ENCODE data around the gene PDPK1. TPM values are rescaled to one million over a fixed set of nuclear protein-coding genes. Genes with fewer than 3 reads are reported as not detected.
"Not testable (repeated sequence)": the region's sequence is repeated elsewhere in the genome, so short reads cannot be mapped to it uniquely, and the experiment has no call there.

PDPK1 gene
- total RNA-seq, 4 donors from 2014 or later, result 39.6 to 96.9 (median 69.5) TPM

- Histone ChIP-seq H3K4me3 (peak overlapping the region; percentile 41 to 63 (median 58)), H3K27ac (peak overlapping the region; percentile 96 to 98 (median 97)), H3K4me1 (peaks cover 7 to 27% (median 17%) of the 10 kb centered on the region in 4 donors), H3K36me3 (peaks cover 0 to 6% (median 2%) of the 10 kb centered on the region in 4 donors), H3K9me3 (no peaks in the 10 kb centered on the region), H3K27me3 (no peaks in the 10 kb centered on the region)
- intact Hi-C loops (cut with DNase I; ENCODE audit: low total_unique reads), result no loop called here
- DNase-seq, result peak; percentile 99
- TF ChIP-seq CTCF (IDR thresholded peaks at IDR 0.05), result no peak
- TF ChIP-seq POLR2A (IDR thresholded peaks at IDR 0.05), result peak; percentile 47
- TF ChIP-seq EP300 (IDR thresholded peaks at IDR 0.05; ENCODE audit: low read depth), result no peak
- peak; percentile 87 to 94 (median 90) for TF ChIP-seq POLR2AphosphoS5 (IDR thresholded peaks at IDR 0.05)
- WGBS, 2 donors (ENCODE audit: low coverage in 1 of 2), result 0 to 1% methylated on average over 2 to 73 of the region's 84 CpGs
- in situ Hi-C loops (cut with MboI; ENCODE audit: low pct_ligation_motif_present in 1 of 4, low pct_unique_long_range_greater_than_20kb in 1 of 4, low sequenced_read_pairs in 3 of 4), result no loop called here
Observed at GRCh38 chr16:2531696-2532493, 5.9 kb upstream of the PDPK1 start.

GRCh38 chr16:2532494-2533141 is 5.2 kb upstream of the PDPK1 start:
- peak; percentile 91 for DNase-seq
- WGBS, 2 donors (ENCODE audit: low coverage in 1 of 2), result 0 to 1% methylated on average over 3 to 37 of the region's 37 CpGs
- Histone ChIP-seq H3K9me3 (no peaks in the 10 kb centered on the region), H3K27ac (peak overlapping the region; percentile 96 to 98 (median 97)), H3K27me3 (no peaks in the 10 kb centered on the region), H3K36me3 (peaks cover 0 to 6% (median 2%) of the 10 kb centered on the region in 4 donors), H3K4me3 (peak overlapping the region; percentile 41 to 63 (median 52)), H3K4me1 (peaks cover 7 to 31% (median 20%) of the 10 kb centered on the region in 4 donors)
- intact Hi-C loops (cut with DNase I; ENCODE audit: low total_unique reads) (no loop called here), in situ Hi-C loops (cut with MboI; ENCODE audit: low pct_ligation_motif_present in 1 of 4, low pct_unique_long_range_greater_than_20kb in 1 of 4, low sequenced_read_pairs in 3 of 4) (no loop called here)
- peak; percentile 4 to 60 (median 7) for TF ChIP-seq POLR2AphosphoS5 (IDR thresholded peaks at IDR 0.05)
- no peak for TF ChIP-seq EP300 (IDR thresholded peaks at IDR 0.05; ENCODE audit: low read depth)
- TF ChIP-seq POLR2A (IDR thresholded peaks at IDR 0.05), result peak; percentile 71

GRCh38 chr16:2533142-2533755 is 4.6 kb upstream of the PDPK1 start:
- Histone ChIP-seq H3K4me1 (peaks cover 7 to 31% (median 20%) of the 10 kb centered on the region in 4 donors), H3K4me3 (peak overlapping the region in 3 of 4 donors; percentile 41 to 63 (median 63)), H3K27ac (peak overlapping the region; percentile 96 to 98 (median 97))
- DNase-seq; H3K27me3 ChIP-seq; H3K9me3 ChIP-seq; H3K36me3 ChIP-seq; in situ Hi-C loops (cut with MboI; ENCODE audit: low pct_ligation_motif_present in 1 of 4, low pct_unique_long_range_greater_than_20kb in 1 of 4, low sequenced_read_pairs in 3 of 4); intact Hi-C loops (cut with DNase I; ENCODE audit: low total_unique reads): not testable (repeated sequence)
- 6 to 21% methylated on average over 4 to 16 of the region's 16 CpGs for WGBS, 2 donors (ENCODE audit: low coverage in 1 of 2)

- no peak overlapping the region for H3K4me3 ChIP-seq
- no peak for DNase-seq
- peaks cover 7 to 35% (median 24%) of the 10 kb centered on the region in 4 donors for H3K4me1 ChIP-seq
- TF ChIP-seq EP300 (IDR thresholded peaks at IDR 0.05; ENCODE audit: low read depth) (no peak), POLR2AphosphoS5 (IDR thresholded peaks at IDR 0.05) (no peak), CTCF (IDR thresholded peaks at IDR 0.05) (no peak), POLR2A (IDR thresholded peaks at IDR 0.05) (no peak)
- 81 to 85% methylated on average over 4 to 11 of the region's 11 CpGs for WGBS, 2 donors (ENCODE audit: low coverage in 1 of 2)
- intact Hi-C loops (cut with DNase I; ENCODE audit: low total_unique reads), result no loop called here
- H3K36me3 ChIP-seq, result no peaks in the 10 kb centered on the region
- no peaks in the 10 kb centered on the region for H3K27me3 ChIP-seq
- in situ Hi-C loops (cut with MboI; ENCODE audit: low pct_ligation_motif_present in 1 of 4, low pct_unique_long_range_greater_than_20kb in 1 of 4, low sequenced_read_pairs in 3 of 4), result no loop called here
- H3K27ac ChIP-seq, result peak overlapping the region; percentile 96 to 98 (median 97)
- H3K9me3 ChIP-seq, result no peaks in the 10 kb centered on the region
Observed at GRCh38 chr16:2533912-2534311, 3.9 kb upstream of the PDPK1 start.

GRCh38 chr16:2534335-2534734 is 3.5 kb upstream of the PDPK1 start:
- Histone ChIP-seq H3K4me1 (peaks cover 12 to 40% (median 28%) of the 10 kb centered on the region in 4 donors), H3K27ac (peak overlapping the region in 3 of 4 donors; percentile 91 to 92 (median 91))
- H3K27me3 ChIP-seq; H3K36me3 ChIP-seq; DNase-seq; intact Hi-C loops (cut with DNase I; ENCODE audit: low total_unique reads); H3K9me3 ChIP-seq; H3K4me3 ChIP-seq; in situ Hi-C loops (cut with MboI; ENCODE audit: low pct_ligation_motif_present in 1 of 4, low pct_unique_long_range_greater_than_20kb in 1 of 4, low sequenced_read_pairs in 3 of 4): not testable (repeated sequence)
- WGBS, 2 donors (ENCODE audit: low coverage in 1 of 2), result 90% methylated on average over 5 of the region's 5 CpGs; no CpG with 5 or more reads in 1 of the 2 donors
